Subcutaneous adipose tissue (tissue), 4 donors: Measurements from ENCODE around the gene SLC44A3. TPM values are rescaled to one million over a fixed set of nuclear protein-coding genes. Genes with fewer than 3 reads are reported as not detected.

ENCODE experiments used
- total RNA-seq, 4 donors: library from RNA; depleted of rRNA; stranded (reverse); fragments of >200 nt; gene quantifications; one replicate each; pipeline ENCODE4 v1.1.0, GENCODE V29; 2016
- TF ChIP-seq, protein P1 (sequence below): fragments of 450-650 bp; IDR thresholded peaks from one replicate; pipeline ENCODE4 v1.5.1; 2016; ENCODE audit warnings: low read depth, mild to moderate bottlenecking, control low read depth, antibody characterized with exemption, moderate library complexity

The SLC44A3 gene, protein sequence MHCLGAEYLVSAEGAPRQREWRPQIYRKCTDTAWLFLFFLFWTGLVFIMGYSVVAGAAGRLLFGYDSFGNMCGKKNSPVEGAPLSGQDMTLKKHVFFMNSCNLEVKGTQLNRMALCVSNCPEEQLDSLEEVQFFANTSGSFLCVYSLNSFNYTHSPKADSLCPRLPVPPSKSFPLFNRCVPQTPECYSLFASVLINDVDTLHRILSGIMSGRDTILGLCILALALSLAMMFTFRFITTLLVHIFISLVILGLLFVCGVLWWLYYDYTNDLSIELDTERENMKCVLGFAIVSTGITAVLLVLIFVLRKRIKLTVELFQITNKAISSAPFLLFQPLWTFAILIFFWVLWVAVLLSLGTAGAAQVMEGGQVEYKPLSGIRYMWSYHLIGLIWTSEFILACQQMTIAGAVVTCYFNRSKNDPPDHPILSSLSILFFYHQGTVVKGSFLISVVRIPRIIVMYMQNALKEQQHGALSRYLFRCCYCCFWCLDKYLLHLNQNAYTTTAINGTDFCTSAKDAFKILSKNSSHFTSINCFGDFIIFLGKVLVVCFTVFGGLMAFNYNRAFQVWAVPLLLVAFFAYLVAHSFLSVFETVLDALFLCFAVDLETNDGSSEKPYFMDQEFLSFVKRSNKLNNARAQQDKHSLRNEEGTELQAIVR
- 1 to 10 TPM in 3 of 4 donors, under 1 TPM in 1; 0.98 to 2.3 (median 1.5) TPM for total RNA-seq

DNA sequence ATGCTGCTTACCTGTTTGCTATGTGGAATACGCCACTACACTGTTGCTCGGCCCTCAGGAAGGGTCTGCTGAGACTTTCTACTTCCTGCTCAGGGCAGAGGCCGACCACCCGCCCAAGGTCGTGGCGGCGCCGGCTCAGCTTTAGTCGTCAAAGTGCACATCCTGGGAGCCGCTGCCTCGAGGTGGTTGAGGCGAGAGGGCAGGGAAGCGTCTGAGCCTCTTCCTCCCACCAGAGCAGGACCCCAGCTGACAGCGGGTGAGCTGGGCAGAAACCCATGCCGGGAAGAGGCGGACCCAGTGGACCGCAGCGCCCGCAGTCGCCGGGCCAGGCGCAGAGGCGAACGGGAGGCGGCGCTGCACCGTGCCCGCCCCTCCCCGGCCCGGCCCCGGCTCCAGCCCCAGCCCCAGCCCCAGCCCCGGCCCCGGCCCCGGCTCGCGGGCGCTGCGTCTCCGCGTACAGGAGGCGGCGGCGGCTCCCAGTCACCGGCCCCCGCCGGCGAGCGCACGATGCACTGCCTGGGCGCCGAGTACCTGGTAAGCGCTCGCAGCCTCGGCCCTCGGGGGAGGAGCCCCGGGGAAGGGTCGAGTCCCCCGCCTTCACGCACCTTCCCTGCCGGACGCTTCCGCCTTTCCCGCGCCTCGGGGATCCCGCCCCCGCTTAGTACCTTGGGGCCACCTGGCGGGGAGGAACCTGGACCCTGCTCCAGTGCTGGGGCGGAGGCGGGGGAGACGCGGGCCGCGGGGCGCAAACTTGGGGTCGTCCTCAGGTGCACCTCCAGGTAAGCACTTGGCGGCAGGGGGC, at the start of gene SLC44A3:
TSS of gene SLC44A3 (plus strand) at position 413 of the 802 bp plus-strand sequence. CDS start at position 508, 95 bp downstream.
- TF ChIP-seq, protein P1, sequence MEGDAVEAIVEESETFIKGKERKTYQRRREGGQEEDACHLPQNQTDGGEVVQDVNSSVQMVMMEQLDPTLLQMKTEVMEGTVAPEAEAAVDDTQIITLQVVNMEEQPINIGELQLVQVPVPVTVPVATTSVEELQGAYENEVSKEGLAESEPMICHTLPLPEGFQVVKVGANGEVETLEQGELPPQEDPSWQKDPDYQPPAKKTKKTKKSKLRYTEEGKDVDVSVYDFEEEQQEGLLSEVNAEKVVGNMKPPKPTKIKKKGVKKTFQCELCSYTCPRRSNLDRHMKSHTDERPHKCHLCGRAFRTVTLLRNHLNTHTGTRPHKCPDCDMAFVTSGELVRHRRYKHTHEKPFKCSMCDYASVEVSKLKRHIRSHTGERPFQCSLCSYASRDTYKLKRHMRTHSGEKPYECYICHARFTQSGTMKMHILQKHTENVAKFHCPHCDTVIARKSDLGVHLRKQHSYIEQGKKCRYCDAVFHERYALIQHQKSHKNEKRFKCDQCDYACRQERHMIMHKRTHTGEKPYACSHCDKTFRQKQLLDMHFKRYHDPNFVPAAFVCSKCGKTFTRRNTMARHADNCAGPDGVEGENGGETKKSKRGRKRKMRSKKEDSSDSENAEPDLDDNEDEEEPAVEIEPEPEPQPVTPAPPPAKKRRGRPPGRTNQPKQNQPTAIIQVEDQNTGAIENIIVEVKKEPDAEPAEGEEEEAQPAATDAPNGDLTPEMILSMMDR = no peak

DNA sequence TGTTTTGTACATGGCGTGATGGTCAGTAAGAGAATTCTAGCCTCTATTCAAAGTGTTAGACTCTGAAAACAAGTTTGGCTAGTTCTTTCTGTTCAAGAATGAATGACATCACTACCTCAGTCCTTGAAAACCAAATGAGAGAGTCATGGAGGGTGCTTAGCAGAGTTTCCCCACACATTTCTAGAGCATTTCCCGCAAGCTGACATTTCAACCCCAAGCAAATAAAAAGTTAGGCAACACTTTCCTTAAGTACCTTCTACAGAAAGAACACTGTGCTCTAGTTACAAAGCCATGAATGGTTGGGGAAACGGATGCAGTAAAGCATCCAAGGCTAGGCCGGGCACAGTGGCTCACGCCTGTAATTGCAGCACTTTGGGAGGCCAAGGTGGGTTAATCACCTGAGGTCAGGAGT, 47.9 kb upstream of the SLC44A3 start:
- TF ChIP-seq, protein P1 = no peak

DNA sequence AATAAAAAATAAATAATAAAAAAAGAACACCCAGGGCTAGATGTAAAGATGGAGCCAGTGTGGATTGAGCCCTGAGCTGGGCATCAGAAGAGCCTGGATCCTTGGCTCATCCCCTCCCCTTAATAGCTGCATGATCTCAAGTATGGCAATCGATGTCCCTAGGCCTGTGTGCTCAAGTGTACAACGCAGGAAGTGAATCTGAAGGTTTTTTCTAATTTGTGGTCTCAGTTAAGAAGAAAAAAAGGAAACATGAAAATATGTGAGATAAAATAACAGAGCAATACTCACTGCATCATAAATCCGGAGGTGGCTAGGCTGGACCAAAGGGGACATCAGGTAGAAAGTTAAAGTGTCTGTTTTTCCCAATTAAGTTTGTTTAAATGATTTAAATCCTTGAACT, 47.3 kb upstream of the SLC44A3 start:
- TF ChIP-seq, protein P1 = no peak

DNA sequence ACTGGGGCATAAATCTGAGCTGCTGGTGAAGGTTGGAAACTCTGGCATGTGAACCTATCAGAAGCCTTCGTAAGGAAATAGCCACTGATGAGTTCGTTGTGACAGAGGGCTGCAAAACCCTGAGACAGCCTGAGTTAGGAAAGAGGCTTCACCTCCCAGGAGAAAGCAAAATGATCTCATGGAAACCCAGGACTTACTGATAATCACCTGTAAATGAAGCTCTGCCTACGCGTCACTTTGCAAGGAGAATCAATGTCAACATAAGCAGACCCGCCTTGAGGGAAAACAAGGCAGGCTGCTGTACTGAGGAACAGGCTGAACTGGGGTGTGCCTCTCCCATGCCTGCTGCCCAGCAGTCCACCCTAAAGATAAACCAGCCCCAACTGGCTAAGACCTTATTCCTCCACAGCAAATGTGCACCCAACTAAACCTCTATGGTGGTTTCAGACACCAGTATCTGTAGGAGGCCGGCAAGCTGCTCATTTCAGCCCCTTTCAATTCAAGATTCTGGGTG, 46.8 kb upstream of the SLC44A3 start:
- TF ChIP-seq, protein P1 = no peak

DNA sequence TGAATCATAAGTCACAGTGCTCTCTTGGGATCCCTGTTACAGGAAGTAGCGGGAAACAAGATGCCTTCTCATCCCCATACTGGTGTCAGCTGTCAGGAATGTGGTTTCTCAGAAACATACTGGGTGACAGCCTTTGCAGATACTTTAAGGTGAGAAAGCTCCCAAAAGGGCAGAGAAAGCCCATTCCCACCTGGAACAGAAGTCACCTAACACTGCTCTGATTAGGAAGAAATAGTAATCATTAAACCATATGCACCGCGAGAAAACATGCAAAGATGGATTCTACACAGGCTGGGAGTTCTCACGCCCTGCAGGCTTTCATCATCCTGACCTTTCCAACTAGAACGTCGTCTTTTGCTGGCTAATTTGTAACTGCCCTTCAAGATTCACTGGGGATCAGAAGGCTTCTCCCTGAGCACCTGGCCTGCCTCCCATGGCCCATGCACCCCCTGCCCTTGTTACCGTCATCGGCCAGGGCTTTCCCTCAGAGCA, 46.2 kb upstream of the SLC44A3 start:
- TF ChIP-seq, protein P1 = no peak

DNA sequence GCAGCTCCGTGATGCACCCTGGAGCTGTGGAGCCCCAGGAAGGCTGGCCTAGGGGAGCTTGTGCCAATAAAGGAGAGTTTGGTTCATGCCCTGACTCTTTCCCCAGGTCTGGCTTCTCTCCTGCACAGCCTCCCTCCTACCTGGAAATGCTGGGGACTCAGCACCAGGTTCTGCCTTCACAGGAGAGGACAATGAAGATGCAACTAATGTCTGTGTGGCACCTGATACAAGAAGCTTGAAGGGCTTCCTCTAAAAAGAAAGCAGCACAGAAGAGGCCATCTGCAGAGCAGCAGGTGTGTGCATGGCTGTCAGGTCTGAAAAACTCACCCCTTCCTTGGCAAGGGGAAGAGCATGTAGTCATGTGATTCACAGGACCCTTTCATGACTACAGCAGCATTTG, 43.7 kb upstream of the SLC44A3 start:
- TF ChIP-seq, protein P1 = no peak
